GOT3 (cell line): ENCODE measurements around the gene CYTH4.
"Not testable (repeated sequence)": the region's sequence is repeated elsewhere in the genome, so short reads cannot be mapped to it uniquely, and the experiment has no call there.

Experiments
- DNase-seq: peaks from one replicate; lab custom pipeline; 2025; ENCODE audit warnings: mixed read lengths; lab: John Stamatoyannopoulos, UW

The CYTH4 gene, protein sequence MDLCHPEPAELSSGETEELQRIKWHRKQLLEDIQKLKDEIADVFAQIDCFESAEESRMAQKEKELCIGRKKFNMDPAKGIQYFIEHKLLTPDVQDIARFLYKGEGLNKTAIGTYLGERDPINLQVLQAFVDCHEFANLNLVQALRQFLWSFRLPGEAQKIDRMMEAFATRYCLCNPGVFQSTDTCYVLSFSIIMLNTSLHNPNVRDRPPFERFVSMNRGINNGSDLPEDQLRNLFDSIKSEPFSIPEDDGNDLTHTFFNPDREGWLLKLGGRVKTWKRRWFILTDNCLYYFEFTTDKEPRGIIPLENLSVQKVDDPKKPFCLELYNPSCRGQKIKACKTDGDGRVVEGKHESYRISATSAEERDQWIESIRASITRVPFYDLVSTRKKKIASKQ

DNA sequence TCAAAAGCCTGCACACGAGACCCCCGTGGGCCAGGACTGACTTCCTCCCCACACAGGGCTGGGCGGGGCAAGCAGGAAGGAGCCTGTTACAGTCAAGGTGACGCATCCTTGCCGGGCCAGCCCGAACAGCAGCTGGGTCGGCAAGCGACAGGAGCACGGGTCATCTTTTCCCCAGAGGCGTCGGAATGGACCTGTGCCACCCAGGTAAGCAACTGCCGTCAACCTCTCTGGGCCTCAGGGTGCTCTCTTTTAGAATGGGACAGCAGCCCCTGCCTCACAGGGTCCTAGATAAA, at the start of gene CYTH4:
TSS of gene CYTH4 (plus strand) at position 124 of the 293 bp plus-strand sequence. CDS start at position 186, 62 bp downstream.
- DNase-seq: no peak

DNA sequence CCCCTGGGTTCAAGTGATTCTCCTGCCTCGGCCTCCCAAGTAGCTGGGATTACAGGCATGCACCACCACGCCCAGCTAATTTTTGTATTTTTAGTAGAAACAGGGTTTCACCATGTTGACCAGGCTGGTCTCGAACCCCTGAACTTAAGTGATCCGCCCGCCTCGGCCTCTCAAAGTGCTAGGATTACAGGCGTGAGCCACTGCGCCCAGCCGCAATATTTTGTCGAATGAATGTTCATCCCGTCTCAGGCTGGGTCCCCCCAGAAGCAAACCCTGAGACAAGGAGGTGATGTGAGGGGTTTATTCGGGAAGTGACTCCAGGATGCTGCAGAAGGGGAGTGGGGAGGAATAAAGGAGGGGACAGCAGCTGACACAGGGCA, 48.9 kb upstream of the CYTH4 start:
- not testable (repeated sequence) for DNase-seq

DNA sequence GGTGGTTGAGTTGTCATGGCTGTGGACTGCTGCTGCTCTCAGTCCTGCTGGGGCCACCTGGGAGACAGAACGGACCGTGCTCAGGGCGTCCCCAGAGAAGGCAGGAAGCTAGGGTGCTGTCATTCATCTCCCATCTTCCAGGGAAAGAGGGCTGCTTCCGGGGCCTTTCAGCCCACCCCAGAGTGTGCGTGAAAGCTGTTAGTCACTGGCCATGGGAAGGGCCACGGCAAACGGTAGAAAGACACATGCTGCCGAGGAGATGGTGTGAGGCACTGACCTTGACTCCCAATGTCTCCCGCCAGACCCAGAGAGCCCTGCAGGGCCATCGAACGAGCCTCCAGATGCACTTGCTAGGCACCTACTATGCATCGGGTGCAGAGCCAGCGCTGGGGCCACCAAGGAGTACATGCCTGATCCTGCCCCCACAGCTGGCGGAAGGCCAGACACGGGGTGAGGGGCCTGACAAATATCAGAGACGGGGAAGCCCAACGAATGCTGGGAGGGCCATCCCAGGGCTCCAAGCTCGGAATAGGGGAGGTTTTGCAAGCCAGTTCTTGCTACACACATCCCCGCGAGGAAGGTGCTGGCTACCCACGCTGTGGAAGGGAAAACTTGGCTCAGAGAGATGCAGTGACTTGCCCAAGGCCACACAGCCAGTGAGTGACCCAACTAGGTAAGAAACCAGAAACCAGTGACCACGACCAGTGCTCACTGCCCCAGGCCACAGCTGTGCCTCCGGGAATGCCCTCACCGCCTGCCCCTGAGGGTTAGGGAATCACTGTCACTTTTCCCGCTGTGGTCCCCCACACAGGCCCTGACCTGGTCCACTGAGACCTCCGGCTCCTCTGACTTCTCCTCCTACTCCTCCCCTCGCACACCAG, 48.3 kb upstream of the CYTH4 start:
- no peak for DNase-seq

DNA sequence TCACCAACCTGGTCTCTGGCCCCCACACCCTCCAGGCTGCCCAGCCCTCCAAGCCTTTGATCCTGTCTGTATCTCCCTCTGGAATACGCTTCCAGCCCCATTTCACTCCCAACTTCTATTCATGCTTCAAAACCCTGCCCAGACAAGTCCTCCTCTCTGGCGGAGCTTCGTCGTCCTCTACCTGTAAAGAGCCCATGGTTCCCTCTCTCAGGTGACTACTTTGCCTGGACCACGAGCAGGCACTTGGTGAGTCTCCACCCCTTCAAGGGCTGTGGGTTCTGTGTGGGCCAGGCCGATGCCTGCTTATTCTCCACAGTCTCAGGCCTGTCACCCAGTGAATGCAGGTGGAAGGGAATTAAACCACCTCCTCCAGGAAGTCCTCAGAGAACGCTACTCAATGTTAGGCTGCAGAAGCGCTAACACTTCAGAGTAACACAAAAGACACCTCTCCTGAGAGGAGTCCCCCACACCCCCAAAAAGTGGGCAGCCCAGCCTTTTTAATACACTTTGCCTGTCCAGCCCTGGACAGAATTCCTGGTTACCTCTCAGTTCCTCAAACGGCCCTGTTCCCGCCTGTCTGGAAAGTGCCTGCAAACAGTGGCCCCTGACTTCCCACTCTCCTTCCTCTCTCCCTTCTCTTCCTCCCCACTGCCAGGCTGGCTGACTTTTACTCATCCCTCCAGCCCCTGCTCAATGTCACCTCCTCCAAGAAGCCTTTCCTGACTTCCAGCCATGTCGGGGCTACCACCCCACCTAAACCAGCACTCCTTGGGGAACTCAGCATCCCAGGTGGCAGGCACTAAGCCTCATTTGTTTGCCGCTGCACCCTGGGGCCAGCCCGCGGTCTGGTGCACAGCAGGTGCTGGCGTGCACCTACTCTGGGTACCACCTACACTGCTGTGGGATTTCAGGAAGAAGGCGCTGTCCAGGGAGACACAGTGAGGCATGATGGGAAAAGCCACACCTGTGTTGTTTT, 47.3 kb upstream of the CYTH4 start:
- DNase-seq: no peak

DNA sequence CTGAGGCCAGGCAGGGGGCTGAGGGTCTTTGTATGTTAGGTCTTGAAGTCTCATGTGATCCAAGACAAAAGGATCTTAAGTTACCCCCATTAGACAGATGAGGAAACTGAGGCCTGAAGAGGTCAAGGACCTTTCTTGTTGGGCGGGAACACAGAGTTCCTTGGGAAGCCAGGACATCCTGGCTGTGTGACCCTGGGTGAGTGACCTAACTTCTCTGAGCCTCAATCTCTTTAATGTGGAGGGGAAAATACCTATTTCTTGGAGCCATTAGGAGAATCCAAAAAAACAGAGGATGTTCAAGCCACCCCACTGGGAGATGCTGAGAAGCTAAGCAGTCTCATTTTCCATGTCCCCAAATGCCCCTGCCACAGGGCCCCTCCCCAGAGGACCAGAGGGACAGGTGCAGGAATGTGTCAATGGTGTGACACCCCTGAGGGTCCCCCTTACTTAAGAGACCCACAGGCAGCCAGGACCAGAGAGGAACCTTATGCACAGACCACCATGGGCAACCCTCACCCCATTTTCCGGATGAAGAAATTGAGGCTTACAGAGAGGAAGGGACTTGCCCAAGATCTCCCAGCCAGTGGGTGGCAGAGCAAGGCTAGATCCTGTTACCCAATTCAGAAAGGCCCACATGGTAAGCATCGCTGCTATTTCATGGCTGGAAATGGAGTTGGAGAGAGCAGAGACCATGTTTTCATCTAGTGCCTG, 46.3 kb upstream of the CYTH4 start:
- DNase-seq: no peak

DNA sequence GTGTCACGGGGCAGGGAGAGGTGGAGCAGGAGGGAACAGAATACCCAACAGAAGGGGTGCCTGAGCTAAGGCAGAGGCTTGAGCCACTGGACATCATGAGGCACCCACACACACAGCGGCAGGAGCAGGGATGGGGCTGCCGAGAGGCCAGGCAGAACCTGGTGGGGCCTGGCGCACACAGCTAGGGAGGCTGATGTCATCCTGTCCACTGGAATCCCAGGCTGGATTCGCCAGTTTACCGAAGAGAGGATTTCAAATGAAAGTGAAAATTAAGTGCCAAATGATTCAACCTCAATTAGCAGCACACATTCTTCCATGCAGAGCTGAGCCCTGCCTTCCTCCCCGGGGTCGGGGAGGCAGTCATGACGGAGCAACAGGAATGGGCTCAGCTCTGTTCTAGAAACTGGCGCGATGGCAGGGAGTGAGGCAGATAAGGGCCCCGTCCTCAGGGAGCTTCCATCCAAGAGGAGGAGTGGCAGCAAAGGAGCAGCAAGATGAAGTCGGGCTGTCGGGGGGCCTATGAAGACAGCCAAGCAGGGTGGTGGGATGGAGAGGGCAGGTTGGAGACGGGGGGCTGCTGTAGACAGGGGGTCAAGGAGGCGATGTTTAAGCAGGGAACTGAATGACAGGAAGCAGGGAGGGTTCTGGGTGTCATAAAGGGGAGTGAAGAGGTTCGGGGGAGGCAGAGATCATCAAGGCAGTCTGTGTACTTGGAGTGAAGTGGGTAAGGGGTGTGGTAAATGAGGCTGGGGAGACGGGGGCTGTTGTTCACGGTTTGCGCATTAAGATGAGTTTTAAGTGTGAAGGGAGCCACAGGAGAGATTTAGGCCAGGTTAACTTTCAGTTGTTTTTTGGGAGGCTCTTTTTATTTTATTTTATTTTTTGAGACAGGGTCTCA, 44.7 kb upstream of the CYTH4 start:
- no peak for DNase-seq

DNA sequence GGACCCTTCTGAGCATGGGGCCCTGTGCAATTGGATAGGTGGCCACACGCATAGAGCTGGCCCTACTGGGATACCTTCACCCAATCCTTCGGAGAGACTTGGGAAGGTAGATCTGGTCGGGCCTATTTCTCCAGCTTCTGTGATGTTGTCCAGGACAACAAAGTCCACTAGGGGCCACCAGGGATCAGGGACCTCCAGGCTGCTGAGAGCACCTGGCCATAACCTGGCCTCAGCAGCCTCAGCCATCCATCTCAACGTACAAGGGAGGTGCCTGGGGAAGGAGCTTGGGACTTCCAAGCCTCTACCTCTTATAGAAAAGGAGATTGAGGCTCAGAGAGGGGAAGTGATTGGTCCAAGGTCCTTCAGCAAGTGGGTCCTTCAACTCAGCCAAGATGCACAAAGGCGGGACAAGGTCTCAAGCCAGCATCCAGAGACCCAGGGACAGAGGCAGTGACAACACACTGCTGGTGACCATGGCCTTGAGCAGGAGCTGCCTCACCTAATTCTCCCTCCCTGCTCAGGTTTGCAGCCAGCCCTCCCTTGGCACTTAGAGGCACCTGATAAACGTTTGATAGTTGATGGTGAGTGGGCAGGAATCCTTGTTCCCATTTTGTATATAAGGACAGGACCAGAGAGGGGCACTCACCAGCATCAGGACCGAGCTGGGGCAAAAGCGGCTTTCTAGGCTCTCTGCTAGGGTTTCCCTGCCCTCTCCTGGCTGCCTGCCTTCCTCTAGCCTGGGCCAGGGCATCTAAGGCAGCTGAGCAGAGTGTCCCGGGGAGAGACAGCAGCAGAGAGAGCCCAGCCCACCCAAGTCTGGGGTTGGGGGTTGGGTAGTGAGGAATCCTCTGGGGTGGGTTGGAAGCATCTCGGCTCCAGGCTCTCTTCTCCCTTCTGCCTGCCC, 42.7 kb upstream of the CYTH4 start:
- no peak for DNase-seq

DNA sequence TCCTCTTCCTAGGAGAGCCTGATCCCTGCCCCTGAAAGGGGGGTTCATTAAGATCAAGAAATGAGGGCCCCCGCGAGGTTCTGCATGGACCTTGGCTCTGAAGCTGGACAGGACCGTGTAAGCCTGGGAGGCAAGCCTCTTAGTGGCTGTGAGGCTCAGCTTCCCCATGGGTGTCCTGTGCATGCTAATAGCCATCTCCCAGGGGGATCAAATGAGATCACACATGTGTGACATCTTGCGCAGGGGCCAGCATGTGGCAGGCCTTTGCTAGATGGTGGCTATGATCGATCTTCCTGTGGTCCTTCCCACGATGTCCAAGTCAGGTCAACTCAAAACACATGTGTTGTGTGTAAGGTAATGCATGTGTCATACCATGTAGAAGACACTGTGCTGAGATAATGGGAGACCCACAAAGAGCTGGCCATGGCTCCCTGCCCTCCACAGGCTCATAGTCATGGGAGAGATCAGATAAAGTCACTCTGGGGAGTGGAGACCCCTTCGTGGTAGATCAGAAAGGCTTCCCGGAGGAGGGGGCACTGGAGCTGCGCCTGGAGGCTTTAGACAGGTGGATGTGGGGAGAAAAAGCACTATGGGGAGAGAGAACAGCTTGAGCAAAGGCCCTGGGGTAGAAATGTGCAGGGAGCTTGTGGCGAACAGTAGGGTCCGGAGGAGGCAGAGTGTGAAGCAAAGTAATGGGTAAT, 41.9 kb upstream of the CYTH4 start:
- DNase-seq: no peak

DNA sequence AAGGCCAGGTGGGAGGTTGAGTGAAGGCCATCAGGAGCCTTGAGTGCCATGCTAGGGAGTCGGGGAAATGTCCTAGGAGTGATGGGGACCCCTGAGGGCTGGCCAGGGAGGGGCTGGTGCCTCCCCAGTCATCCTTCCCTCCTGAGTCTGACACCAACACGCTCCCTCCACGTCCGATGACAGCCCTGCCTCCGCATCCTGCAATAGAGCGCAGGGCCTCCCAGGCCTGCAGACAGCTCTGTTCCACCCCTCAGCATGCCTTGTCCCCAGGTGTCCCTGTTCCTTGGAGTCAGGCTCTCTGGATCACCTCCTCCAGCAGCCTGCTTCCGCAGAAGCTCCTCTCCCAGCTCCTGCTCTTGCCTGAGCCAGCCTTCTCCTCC, 41.4 kb upstream of the CYTH4 start:
- DNase-seq: no peak

DNA sequence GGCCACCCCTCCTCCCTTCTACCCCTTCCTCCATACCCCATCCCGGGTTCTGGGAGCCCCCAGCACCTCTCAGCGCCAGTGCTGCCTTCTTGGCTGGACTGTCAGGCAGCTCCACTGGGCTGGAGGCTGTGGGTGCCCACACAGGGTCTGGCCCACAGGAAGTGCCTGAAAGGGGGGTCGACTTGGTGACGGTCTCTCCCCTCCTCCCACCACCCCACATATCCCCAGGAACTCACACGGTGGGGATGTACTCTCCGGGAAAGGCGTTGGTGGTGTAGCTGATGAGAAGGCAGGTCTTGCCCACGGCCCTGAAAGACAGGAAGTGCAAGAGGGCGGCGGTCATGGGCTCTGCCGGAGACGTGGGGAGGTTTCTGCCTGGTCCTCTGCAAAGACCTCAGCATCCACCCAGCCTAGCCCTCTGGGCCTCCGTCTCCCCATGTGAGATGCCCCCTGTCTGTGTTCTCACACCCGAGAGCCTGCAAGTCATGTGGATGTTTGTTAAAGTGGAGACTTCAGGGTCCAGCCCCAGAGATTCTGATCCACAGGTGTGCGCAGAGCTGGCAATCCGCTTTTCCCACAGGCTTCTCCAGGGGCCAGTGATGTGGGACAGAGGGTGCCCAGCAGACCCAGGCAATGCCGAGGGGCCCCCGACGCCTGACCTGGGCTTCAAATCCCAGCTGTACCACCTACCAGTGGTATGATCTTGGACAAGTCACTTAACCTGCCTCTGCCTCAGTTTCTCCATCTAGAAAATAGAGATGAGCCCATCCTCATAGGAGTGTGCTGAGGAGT, 40.8 kb upstream of the CYTH4 start:
- DNase-seq: no peak

DNA sequence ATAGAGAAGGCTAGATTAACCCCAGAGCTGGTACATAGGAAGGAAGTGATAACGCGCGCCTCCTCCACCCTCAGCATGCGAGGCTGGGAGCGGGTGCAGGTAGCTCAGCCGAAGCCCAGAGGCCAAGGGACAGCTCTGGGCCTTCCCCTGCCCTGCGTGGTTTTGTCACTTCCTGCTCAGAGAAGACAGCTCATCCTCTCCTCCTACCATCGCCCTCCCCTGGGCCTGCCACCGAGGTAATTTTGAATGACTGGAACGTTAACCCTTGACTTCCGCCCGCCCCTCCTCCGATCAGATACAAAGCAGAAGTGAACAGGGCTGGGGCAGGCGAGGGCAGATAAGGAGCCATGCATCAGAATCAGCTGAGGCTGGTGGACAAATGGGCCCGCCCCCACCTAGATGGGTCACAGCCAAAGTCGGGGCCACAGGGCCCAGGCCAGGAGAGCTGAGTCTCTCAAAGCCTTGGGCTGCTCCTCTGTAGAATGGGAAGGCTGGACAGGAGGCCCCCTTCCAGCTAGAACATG, 39.9 kb upstream of the CYTH4 start:
- DNase-seq: no peak

DNA sequence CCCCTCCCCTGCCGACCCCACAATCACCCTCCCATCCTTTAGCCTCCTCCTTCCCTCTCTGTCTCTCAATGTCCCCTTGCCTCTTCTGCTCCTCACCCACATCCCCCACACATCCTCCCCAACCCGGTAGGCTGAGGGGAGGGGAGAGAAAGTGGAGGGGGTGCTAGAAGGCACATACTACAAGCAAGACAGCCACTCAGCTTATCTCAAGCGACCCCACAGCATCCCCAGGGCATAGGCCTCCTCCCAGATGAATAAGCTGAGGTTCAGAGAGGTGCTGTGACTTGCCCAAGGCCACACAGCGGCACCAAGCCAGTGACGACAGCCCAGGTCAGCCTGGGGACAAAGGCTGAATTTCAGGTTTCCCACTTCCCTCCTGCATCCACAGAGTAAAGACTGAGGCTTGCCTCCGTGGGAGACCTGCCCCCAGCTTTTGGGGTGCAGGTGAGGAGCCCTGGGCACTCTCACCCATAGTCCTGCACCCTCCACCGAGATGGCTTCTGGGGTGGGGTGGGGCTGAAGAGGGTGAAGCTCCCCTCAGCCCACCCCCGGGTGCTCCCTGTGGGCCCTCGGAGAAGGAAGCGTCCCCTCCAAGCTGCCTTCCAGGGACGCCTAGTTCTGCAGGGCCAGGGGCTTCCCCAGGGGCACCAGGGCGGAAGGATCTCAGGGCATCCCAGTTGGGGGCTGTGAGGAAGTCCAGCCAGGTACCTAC, 38.8 kb upstream of the CYTH4 start:
- DNase-seq: no peak

DNA sequence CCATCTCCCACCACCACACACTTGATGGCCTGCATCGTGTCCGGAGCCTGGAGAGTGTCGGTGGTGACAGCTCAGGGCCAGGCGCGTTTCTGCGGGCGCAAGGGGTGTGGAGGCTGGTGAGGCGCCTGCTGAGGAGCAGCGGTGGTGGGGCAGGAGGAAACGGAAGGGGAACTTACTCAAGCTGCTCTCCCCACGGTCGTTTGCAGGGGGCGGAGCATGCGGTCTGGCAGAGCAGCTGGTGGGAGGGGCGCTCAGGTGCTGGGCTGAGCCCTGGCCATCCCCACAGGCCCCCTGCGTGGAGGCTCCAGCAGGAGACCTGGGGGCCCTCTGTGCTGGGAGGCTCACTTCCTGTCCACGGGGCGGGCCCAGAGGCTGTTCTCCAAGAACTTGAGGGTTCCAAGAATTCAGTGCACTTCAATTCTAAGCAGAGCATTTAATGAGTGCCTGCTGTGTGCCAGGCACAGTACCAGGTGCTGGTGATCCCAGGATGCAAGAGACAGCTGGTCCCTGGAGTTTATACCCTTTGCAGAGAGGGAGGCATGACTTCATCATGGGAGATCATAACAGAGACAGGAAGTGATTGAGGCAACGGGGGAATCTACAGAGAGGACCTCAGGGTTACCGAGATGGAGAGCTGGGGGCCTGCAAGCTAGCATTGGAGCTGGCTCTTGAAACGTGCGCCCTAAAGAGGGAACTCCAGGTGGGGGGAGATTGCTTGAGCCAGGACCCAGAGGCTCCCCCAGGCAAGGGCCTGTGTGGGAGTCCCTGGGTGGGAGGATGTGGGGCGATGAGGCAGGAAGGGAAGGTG, 38.0 kb upstream of the CYTH4 start, which contains the start of gene RAC2:
TSS of gene RAC2 (minus strand) at position 156 of the 808 bp plus-strand sequence. CDS start at position 35, 121 bp downstream.
- DNase-seq: no peak

DNA sequence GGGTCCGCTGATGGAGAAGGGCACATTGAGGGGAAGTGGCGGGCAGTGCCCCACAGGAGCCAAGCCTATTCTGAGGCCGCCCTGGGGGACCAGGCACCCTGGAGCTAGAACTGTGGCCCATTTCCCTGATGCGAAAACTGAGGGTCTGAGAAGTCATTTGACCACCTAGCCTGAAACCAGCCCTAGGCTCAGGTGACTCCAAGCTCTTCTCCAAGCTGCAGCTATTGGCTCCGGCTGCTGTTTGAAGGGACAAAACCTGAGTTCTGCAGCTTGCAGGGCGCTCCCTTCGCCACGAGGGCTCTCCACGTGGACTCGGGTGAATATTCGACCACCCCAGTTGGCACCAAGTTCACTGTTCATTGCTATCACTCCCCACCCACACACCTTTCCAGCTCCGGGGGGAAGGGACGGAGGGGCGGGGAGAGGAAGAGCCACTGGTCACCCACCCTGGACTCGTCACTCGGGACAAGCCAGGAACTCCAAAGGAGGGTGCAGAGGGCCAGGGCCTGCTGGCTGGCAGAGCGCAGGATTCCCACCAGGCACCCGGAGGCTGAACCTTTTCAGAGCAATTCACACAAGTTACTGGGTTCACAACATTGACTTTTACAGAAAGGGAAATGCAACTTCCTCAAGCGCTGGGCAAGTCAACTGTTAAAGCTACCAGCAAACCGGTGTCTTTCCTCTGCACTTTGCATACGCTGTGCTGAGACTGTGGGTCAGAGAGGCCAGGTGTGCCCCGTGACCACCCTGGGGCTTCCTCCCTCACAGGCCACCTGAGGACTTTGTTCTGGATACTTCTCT, 37.2 kb upstream of the CYTH4 start:
- DNase-seq: no peak

DNA sequence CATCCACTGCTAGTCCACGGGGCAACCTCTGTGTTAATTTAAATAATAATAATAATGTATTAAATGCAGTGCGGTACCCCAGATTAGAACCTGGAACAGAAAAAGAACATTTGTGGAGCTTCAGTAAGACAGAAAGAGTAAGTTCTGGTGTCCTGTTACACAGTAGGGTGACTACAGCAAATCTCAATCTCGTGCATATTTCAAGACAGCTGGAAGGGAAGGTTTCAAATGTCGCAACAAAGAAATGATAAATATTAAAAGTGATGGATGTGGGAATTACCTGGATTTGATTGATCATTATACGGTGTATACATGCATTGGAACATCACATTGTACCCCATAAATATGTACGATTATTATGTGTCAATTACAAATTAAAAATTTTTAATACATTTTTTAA, 36.6 kb upstream of the CYTH4 start:
- no peak for DNase-seq
